ENCODE results near the gene MGA. TPM values are rescaled to one million over a fixed set of nuclear protein-coding genes. Genes with fewer than 3 reads are reported as not detected.

MGA gene
- total RNA-seq, 1 donor from 2014 or later = 58.3 TPM

- H3K4me1 Mint-ChIP-seq = peaks cover 12% of the 10 kb centered on the region
- H3K9me3 Mint-ChIP-seq = peaks cover 3% of the 10 kb centered on the region
- intact Hi-C loops (cut with micrococcal nuclease) = no loop called here
- no peak overlapping the region for H3K27ac Mint-ChIP-seq
- TF ChIP-seq CTCF (IDR thresholded peaks at IDR 0.05) = no peak
- DNase-seq = no peak
- ChIA-PET CTCF (no interaction called here), POLR2A (no interaction called here)
- ATAC-seq (ENCODE audit: low read depth) = no peak
- H3K27me3 Mint-ChIP-seq = peaks cover 2% of the 10 kb centered on the region
- no peak overlapping the region for H3K4me3 Mint-ChIP-seq
- H3K36me3 Mint-ChIP-seq (ENCODE audit: low read depth) = no peaks in the 10 kb centered on the region
Measured at GRCh38 chr15:41655716-41656115, 4.5 kb upstream of the MGA start.

- Mint-ChIP-seq H3K9me3 (no peaks in the 10 kb centered on the region), H3K27ac (no peak overlapping the region), H3K36me3 (ENCODE audit: low read depth) (peaks cover 2% of the 10 kb centered on the region), H3K4me3 (no peak overlapping the region), H3K27me3 (peaks cover 2% of the 10 kb centered on the region), H3K4me1 (peaks cover 17% of the 10 kb centered on the region)
- intact Hi-C loops (cut with micrococcal nuclease) = no loop called here
- TF ChIP-seq CTCF (IDR thresholded peaks at IDR 0.05) = no peak
- ChIA-PET POLR2A (interaction anchor here (0.7 kb wide), 1 partner anchor 1078 kb away, joined by 7 read pairs; no protein-coding TSS in a partner anchor), CTCF (no interaction called here)
- no peak for DNase-seq
- ATAC-seq (ENCODE audit: low read depth) = no peak
Measured at GRCh38 chr15:41656188-41656587, 4.0 kb upstream of the MGA start.

- H3K9me3 Mint-ChIP-seq = no peaks in the 10 kb centered on the region
- DNase-seq (no peak), ATAC-seq (ENCODE audit: low read depth) (no peak)
- ChIA-PET POLR2A (no interaction called here), CTCF (no interaction called here)
- H3K4me1 Mint-ChIP-seq = peaks cover 37% of the 10 kb centered on the region
- H3K4me3 Mint-ChIP-seq = no peak overlapping the region
- no peak for TF ChIP-seq CTCF (IDR thresholded peaks at IDR 0.05)
- H3K27me3 Mint-ChIP-seq = peaks cover 2% of the 10 kb centered on the region
- H3K27ac Mint-ChIP-seq = no peak overlapping the region
- intact Hi-C loops (cut with micrococcal nuclease) = no loop called here
- peaks cover 8% of the 10 kb centered on the region for H3K36me3 Mint-ChIP-seq (ENCODE audit: low read depth)
Measured at GRCh38 chr15:41658689-41659088, 1.5 kb upstream of the MGA start.

GRCh38 chr15:41659190-41659589 is 1.0 kb upstream of the MGA start:
- intact Hi-C loops (cut with micrococcal nuclease) = no loop called here
- no peak for DNase-seq
- Mint-ChIP-seq H3K27me3 (peaks cover 2% of the 10 kb centered on the region), H3K27ac (peak overlapping the region; percentile 91), H3K9me3 (no peaks in the 10 kb centered on the region), H3K4me1 (peaks cover 41% of the 10 kb centered on the region), H3K36me3 (ENCODE audit: low read depth) (peaks cover 8% of the 10 kb centered on the region), H3K4me3 (no peak overlapping the region)
- no peak for ATAC-seq (ENCODE audit: low read depth)
- ChIA-PET CTCF (interaction anchor here (1.6 kb wide), 1 partner anchor 37 kb away, joined by 5 read pairs; no protein-coding TSS in a partner anchor), POLR2A (no interaction called here)
- TF ChIP-seq CTCF (IDR thresholded peaks at IDR 0.05) = no peak

- Mint-ChIP-seq H3K27me3 (peaks cover 2% of the 10 kb centered on the region), H3K9me3 (no peaks in the 10 kb centered on the region), H3K36me3 (ENCODE audit: low read depth) (peaks cover 8% of the 10 kb centered on the region), H3K4me1 (peaks cover 48% of the 10 kb centered on the region), H3K4me3 (peak overlapping the region; percentile 91), H3K27ac (peak overlapping the region; percentile 91)
- intact Hi-C loops (cut with micrococcal nuclease) = loop anchor here (1.0 to 10.0 kb wide), 8 partner anchors 39 to 755 kb away; partner anchors contain the start of genes GANC, INO80, MAPKBP1 and NUSAP1
- no peak for DNase-seq
- ChIA-PET POLR2A (interaction anchor here (0.8 to 2.6 kb wide), 7 partner anchors 12 to 613 kb away, joined by 3 to 21 read pairs (median 6); partner anchors contain the start of genes GANC, MAPKBP1 and TMEM87A), CTCF (interaction anchor here (0.6 to 1.6 kb wide), 4 partner anchors 36 to 56 kb away, joined by 3 to 8 read pairs (median 4); no protein-coding TSS in a partner anchor)
- ATAC-seq (ENCODE audit: low read depth) = no peak
- TF ChIP-seq CTCF (IDR thresholded peaks at IDR 0.05) = no peak
Measured at GRCh38 chr15:41659855-41660234, 360 bp upstream of the MGA start.
